ENCODE measurements around the gene NCOA6.

- TF ChIP-seq GATA2 (IDR thresholded peaks at IDR 0.05; ENCODE audit: low read depth, low read length): no peak
- TF ChIP-seq GATA3 (IDR thresholded peaks at IDR 0.05; ENCODE audit: low read depth, low read length): no peak
Measured at GRCh38 chr20:34711813-34712430, 113.5 kb downstream of the NCOA6 start.
